ENCODE measurements around the gene COL9A3.
A peak's percentile ranks its signal among the peaks of the same experiment; 100 is the strongest.

Gene COL9A3

DNA sequence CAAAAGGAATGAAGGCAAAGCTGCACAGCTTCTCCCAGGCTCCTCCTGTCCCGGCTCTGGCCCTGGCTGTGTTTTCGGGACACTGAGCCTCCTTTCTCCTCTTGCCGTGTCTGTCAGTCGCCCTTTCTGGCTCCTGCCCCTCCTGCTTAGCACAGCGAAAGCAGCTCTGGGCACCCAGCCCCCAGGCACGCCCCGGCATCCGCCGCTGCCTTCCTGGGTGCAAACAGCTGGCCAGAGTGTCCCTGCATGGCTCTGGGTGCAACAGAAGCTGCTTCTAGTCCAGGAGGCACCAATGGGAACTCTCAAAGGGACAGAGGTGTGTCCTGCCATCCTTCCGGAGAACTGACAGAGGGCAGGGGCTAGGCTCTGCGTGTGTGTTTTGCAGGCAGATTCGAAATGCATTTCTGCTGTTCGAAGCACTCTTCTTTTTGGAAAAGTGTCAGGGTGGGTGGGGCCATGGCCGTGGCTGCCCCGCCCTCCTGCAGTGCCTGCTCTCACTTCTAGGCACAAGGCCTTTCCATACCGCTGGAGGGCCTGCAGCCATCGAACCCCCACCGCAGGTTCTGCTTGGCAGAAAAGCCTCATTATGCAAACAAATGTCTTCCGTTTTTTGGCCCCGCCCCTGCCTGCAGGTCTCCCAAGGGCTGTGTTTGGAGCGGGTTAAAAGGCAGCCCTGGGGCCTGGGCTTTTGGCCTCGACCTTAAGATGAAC, 15.5 kb downstream of the COL9A3 start:
- Histone ChIP-seq H3K4me2 (ENCODE audit: low read depth, low read length, poor library complexity, severe bottlenecking) (peak overlapping the region; percentile 42), H2AFZ (ENCODE audit: low read depth, low read length, severe bottlenecking) (peak overlapping the region; percentile 21)

DNA sequence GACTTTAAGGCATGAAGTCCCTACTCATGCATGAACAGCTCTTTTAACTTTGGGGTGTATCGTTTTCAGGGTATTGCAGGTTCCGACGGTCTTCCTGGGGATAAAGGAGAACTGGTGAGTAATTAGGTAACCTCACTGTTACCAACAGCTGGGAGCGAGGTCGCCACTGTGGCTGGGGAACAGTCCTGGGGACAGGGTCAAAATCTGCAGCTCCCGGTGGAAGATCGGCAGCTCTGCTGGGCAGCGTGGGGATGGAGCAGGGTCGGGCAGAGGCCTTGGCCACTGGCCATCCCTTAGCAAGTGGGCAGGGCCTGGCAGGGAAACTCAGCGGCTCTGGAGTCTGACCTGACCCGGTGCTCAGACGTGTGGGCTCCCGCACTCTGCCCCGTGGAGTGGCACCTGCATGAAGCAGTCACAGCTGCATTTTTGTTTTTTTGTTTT, 16.1 kb downstream of the COL9A3 start:
- Histone ChIP-seq H2AFZ (ENCODE audit: low read depth, low read length, severe bottlenecking) (peak overlapping the region; percentile 21), H3K36me3 (ENCODE audit: low read length) (no peaks in the 10 kb centered on the region), H3K27me3 (ENCODE audit: low read length) (no peaks in the 10 kb centered on the region), H3K27ac (ENCODE audit: low read depth, low read length) (peak overlapping the region; percentile 34), H4K20me1 (ENCODE audit: low read depth, low read length) (no peaks in the 10 kb centered on the region), H3K4me3 (ENCODE audit: insufficient read depth, low read length, poor library complexity, severe bottlenecking) (peak overlapping the region; percentile 23), H3F3A (ENCODE audit: insufficient read depth) (no peaks in the 10 kb centered on the region), H3K9me3 (ENCODE audit: insufficient read depth, low read length) (no peaks in the 10 kb centered on the region), H3K4me2 (ENCODE audit: low read depth, low read length, poor library complexity, severe bottlenecking) (peak overlapping the region; percentile 42), H3K9ac (ENCODE audit: low read length) (no peak overlapping the region), H3K9me2 (replicated peaks; ENCODE audit: insufficient read depth, low read length) (no peaks in the 10 kb centered on the region), H3K79me2 (ENCODE audit: insufficient read depth, low read length) (no peaks in the 10 kb centered on the region)
- TF ChIP-seq EZH2phosphoT487 (conservative IDR thresholded peaks at IDR 0.05; ENCODE audit: low read length) = no peak

More for the DNA sequence above, 15.5 kb downstream of the COL9A3 start:
- no peaks in the 10 kb centered on the region for H3K9me2 ChIP-seq (replicated peaks; ENCODE audit: insufficient read depth, low read length)
- no peaks in the 10 kb centered on the region for H3K79me2 ChIP-seq (ENCODE audit: insufficient read depth, low read length)
- H3K9me3 ChIP-seq (ENCODE audit: insufficient read depth, low read length) = no peaks in the 10 kb centered on the region
- no peak overlapping the region for H3K9ac ChIP-seq (ENCODE audit: low read length)
- no peaks in the 10 kb centered on the region for H3F3A ChIP-seq (ENCODE audit: insufficient read depth)
- TF ChIP-seq, protein P1, sequence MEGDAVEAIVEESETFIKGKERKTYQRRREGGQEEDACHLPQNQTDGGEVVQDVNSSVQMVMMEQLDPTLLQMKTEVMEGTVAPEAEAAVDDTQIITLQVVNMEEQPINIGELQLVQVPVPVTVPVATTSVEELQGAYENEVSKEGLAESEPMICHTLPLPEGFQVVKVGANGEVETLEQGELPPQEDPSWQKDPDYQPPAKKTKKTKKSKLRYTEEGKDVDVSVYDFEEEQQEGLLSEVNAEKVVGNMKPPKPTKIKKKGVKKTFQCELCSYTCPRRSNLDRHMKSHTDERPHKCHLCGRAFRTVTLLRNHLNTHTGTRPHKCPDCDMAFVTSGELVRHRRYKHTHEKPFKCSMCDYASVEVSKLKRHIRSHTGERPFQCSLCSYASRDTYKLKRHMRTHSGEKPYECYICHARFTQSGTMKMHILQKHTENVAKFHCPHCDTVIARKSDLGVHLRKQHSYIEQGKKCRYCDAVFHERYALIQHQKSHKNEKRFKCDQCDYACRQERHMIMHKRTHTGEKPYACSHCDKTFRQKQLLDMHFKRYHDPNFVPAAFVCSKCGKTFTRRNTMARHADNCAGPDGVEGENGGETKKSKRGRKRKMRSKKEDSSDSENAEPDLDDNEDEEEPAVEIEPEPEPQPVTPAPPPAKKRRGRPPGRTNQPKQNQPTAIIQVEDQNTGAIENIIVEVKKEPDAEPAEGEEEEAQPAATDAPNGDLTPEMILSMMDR (IDR thresholded peaks at IDR 0.05; ENCODE audit: insufficient read depth, low read length, poor library complexity, severe bottlenecking) = no peak
- no peaks in the 10 kb centered on the region for H3K36me3 ChIP-seq (ENCODE audit: low read length)
- no peaks in the 10 kb centered on the region for H3K27me3 ChIP-seq (ENCODE audit: low read length)
- peak overlapping the region; percentile 23 for H3K4me3 ChIP-seq (ENCODE audit: insufficient read depth, low read length, poor library complexity, severe bottlenecking)
- H4K20me1 ChIP-seq (ENCODE audit: low read depth, low read length) = no peaks in the 10 kb centered on the region
- H3K27ac ChIP-seq (ENCODE audit: low read depth, low read length) = peak overlapping the region; percentile 34

DNA sequence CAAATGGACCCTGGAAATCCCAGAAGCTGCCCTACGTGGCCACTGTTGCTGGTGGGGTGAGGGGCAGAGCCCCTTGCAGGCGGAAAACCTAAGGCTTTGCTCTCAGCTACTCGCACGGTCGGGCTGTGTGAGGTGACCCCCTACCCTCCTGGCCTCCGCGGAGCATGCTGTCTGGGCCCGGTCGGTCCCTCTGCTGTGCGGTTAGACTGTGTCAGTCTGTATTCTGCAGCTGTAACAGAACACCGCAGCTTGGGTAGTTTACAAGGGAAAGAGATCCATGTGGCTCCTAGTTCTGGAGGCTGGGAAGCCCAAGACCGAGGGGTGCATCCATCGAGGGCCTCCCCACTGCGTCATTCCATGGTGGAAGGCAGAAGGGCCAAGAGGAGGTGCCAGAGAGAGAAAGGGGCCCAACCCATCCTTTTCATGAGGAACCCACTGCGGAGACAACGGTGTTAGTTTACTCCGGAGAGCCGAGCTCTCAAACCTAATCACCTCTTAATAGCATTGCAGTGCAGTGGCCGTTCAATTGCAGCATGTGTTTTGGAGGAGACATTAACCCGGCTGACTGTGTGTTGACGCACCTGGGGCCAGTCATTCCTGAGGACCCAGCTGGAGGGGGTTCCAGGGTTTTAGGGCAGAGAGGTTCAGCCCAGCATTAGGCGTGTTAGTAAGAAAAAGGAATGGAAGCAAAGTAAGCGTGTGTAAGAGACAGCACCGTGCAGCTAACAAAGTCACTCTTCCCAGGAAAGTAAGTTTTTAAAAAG, 18.3 kb downstream of the COL9A3 start:
- Histone ChIP-seq H3K27ac (ENCODE audit: low read depth, low read length) (no peak overlapping the region), H3K4me3 (ENCODE audit: insufficient read depth, low read length, poor library complexity, severe bottlenecking) (no peak overlapping the region), H3K9me3 (ENCODE audit: insufficient read depth, low read length) (no peaks in the 10 kb centered on the region), H3K27me3 (ENCODE audit: low read length) (no peaks in the 10 kb centered on the region), H4K20me1 (ENCODE audit: low read depth, low read length) (no peaks in the 10 kb centered on the region), H3K9ac (ENCODE audit: low read length) (no peak overlapping the region), H3K36me3 (ENCODE audit: low read length) (no peaks in the 10 kb centered on the region), H3K4me2 (ENCODE audit: low read depth, low read length, poor library complexity, severe bottlenecking) (no peak overlapping the region), H3K9me2 (replicated peaks; ENCODE audit: insufficient read depth, low read length) (no peaks in the 10 kb centered on the region), H3F3A (ENCODE audit: insufficient read depth) (no peaks in the 10 kb centered on the region), H2AFZ (ENCODE audit: low read depth, low read length, severe bottlenecking) (no peak overlapping the region), H3K79me2 (ENCODE audit: insufficient read depth, low read length) (no peaks in the 10 kb centered on the region)
- TF ChIP-seq, protein P1 (IDR thresholded peaks at IDR 0.05; ENCODE audit: insufficient read depth, low read length, poor library complexity, severe bottlenecking) = no peak
- TF ChIP-seq EZH2phosphoT487 (conservative IDR thresholded peaks at IDR 0.05; ENCODE audit: low read length) = no peak

Data from SU-DHL-6 (cell line).